Keratinocyte (primary cell): ENCODE results near the gene RTP1. TPM values are rescaled to one million over a fixed set of nuclear protein-coding genes. Genes with fewer than 3 reads are reported as not detected.

ENCODE experiments used
- DNase-seq: peaks from one replicate; pipeline ENCODE4 v3.0.0-alpha.2; 2011; ENCODE audit warnings: low read depth, missing footprints, low spot score
- FAIRE-seq: peaks from 2 replicates; lab custom pipeline; 2011; peaks lifted over from hg19 to GRCh38; lab: Jason Lieb, UNC
- H2AFZ ChIP-seq: 2 replicates; pipeline ENCODE4 v1.6.0; 2012; ENCODE audit warnings: low read length, control low read depth, inconsistent platforms; ENCODE audit not compliant: control insufficient read depth
- H3K27ac ChIP-seq: 2 replicates; pipeline ENCODE4 v1.5.1; 2011; ENCODE audit warnings: low read length; ENCODE audit not compliant: control insufficient read depth, insufficient read depth
- H3K27me3 ChIP-seq: 3 replicates; pipeline ENCODE4 v1.6.0; 2011; ENCODE audit warnings: low read length; ENCODE audit not compliant: control insufficient read depth, insufficient read depth; ENCODE audit errors: extremely low read depth
- H3K36me3 ChIP-seq, 2 experiments: 2 replicates in 1 of 2; 3 replicates in 1 of 2; pipeline ENCODE4 v1.5.1; 2011; ENCODE audit warnings: low read length in 2 of 2, mild to moderate bottlenecking in 1 of 2; ENCODE audit not compliant: control insufficient read depth in 2 of 2, insufficient read depth in 2 of 2; ENCODE audit errors: extremely low read depth in 1 of 2
- H3K4me1 ChIP-seq: 3 replicates; pipeline ENCODE4 v1.5.1; 2011; ENCODE audit warnings: low read length; ENCODE audit not compliant: control insufficient read depth, insufficient read depth; ENCODE audit errors: extremely low read depth
- H3K4me2 ChIP-seq: 3 replicates; pipeline ENCODE4 v1.6.0; 2011; ENCODE audit warnings: low read depth, low read length; ENCODE audit not compliant: control insufficient read depth, insufficient read depth; ENCODE audit errors: extremely low read depth
- H3K4me3 ChIP-seq, 3 experiments: fragments of 200-600 bp in 1 of 3; sonication (generic) in 1 of 3; 2 replicates in 2 of 3; 3 replicates in 1 of 3; pipeline ENCODE4 v1.5.1; 2011 to 2016; ENCODE audit warnings: low read length in 3 of 3, mild to moderate bottlenecking in 3 of 3, control low read depth in 2 of 3, inconsistent platforms in 1 of 3, low read depth in 1 of 3, mixed read lengths in 1 of 3, mixed run types in 1 of 3, moderate library complexity in 1 of 3; ENCODE audit not compliant: control insufficient read depth in 2 of 3, insufficient read depth in 2 of 3; ENCODE audit errors: extremely low read depth in 1 of 3
- H3K79me2 ChIP-seq: 2 replicates; pipeline ENCODE4 v1.6.0; 2012; ENCODE audit warnings: low read length; ENCODE audit not compliant: control insufficient read depth, insufficient read depth
- H3K9ac ChIP-seq: 3 replicates; pipeline ENCODE4 v1.6.0; 2011; ENCODE audit warnings: low read length; ENCODE audit not compliant: control insufficient read depth, insufficient read depth; ENCODE audit errors: extremely low read depth
- H3K9me1 ChIP-seq: 3 replicates; pipeline ENCODE4 v1.6.0; 2011; ENCODE audit warnings: low read length; ENCODE audit not compliant: control insufficient read depth, insufficient read depth; ENCODE audit errors: extremely low read depth
- H3K9me3 ChIP-seq: 2 replicates; pipeline ENCODE4 v1.5.1; 2012; ENCODE audit warnings: low read depth, low read length; ENCODE audit not compliant: control insufficient read depth
- H4K20me1 ChIP-seq: 3 replicates; pipeline ENCODE4 v1.6.0; 2011; ENCODE audit warnings: low read length; ENCODE audit not compliant: control insufficient read depth, insufficient read depth; ENCODE audit errors: extremely low read depth
- EZH2 ChIP-seq: IDR thresholded peaks from one replicate; pipeline ENCODE4 v1.6.1; 2012; ENCODE audit warnings: inconsistent platforms, mild to moderate bottlenecking, low read length, moderate library complexity
- dilution Hi-C: fragments of 300-500 bp; cut with MboI; formaldehyde crosslinking; loops from one replicate; pipeline ENCODE4 v1.7.0; 2020; ENCODE audit warnings: low sequenced_read_pairs; ENCODE audit not compliant: extremely low pct_ligation_motif_present
- polyA plus RNA-seq, 5 experiments: library from polyadenylated mRNA; depleted of rRNA in 3 of 5; stranded (reverse) in 3 of 5; stranded (forward) in 1 of 5; unstranded in 1 of 5; fragments of >200 nt; gene quantifications; 1 replicate in 1 of 5; 2 replicates in 3 of 5; 3 replicates in 1 of 5; pipeline versions ENCODE4 v1.2.1 to v1.2.3, GENCODE V29; 2011 to 2012; ENCODE audit warnings: missing spikeins in 2 of 5, low read depth in 1 of 5, low replicate concordance in 1 of 5
- TF ChIP-seq, protein P1 (sequence below), 3 experiments: IDR thresholded peaks in 1 of 3; conservative IDR thresholded peaks in 1 of 3; optimal IDR thresholded peaks in 1 of 3; 2 replicates in 2 of 3; 3 replicates in 1 of 3; pipeline versions ENCODE3 to v1.5.1; 2011; ENCODE audit warnings: low read length in 3 of 3, mild to moderate bottlenecking in 3 of 3, moderate library complexity in 2 of 3, control low read depth in 1 of 3, inconsistent platforms in 1 of 3; ENCODE audit not compliant: insufficient read depth in 2 of 3; ENCODE audit errors: extremely low read depth in 1 of 3

The RTP1 gene
- polyA plus RNA-seq, 1 donor (not counting 4 experiments of a cell fraction or from before 2014, with no cell fraction given), result not detected

GRCh38 chr3:187209491-187209890 lies 12.2 kb downstream of the RTP1 start:
- DNase-seq, result no peak
- Histone ChIP-seq H3K27me3 (no peaks in the 10 kb centered on the region), H3K9ac (no peak overlapping the region), H3K79me2 (no peaks in the 10 kb centered on the region), H3K4me3 (no peak overlapping the region), H3K4me1 (peaks cover 17% of the 10 kb centered on the region), H2AFZ (no peak overlapping the region), H3K27ac (no peak overlapping the region), H3K36me3 (no peaks in the 10 kb centered on the region), H3K9me1 (no peaks in the 10 kb centered on the region), H3K4me2 (no peak overlapping the region), H4K20me1 (no peaks in the 10 kb centered on the region), H3K9me3 (peaks cover 6% of the 10 kb centered on the region)
- TF ChIP-seq, protein P1, sequence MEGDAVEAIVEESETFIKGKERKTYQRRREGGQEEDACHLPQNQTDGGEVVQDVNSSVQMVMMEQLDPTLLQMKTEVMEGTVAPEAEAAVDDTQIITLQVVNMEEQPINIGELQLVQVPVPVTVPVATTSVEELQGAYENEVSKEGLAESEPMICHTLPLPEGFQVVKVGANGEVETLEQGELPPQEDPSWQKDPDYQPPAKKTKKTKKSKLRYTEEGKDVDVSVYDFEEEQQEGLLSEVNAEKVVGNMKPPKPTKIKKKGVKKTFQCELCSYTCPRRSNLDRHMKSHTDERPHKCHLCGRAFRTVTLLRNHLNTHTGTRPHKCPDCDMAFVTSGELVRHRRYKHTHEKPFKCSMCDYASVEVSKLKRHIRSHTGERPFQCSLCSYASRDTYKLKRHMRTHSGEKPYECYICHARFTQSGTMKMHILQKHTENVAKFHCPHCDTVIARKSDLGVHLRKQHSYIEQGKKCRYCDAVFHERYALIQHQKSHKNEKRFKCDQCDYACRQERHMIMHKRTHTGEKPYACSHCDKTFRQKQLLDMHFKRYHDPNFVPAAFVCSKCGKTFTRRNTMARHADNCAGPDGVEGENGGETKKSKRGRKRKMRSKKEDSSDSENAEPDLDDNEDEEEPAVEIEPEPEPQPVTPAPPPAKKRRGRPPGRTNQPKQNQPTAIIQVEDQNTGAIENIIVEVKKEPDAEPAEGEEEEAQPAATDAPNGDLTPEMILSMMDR (optimal IDR thresholded peaks at IDR 0.05 in 1 of 3, IDR thresholded peaks at IDR 0.05 in 1 of 3, conservative IDR thresholded peaks at IDR 0.05 in 1 of 3; ENCODE audit: extremely low read depth in 1 of 3, insufficient read depth in 2 of 3, low read length in 3 of 3), result no peak
- TF ChIP-seq EZH2, result no peak
- FAIRE-seq, result no peak
- dilution Hi-C loops, result no loop called here

- no peaks in the 10 kb centered on the region for H3K27me3 ChIP-seq
- TF ChIP-seq, protein P1 (optimal IDR thresholded peaks at IDR 0.05 in 1 of 3, IDR thresholded peaks at IDR 0.05 in 1 of 3, conservative IDR thresholded peaks at IDR 0.05 in 1 of 3; ENCODE audit: extremely low read depth in 1 of 3, insufficient read depth in 2 of 3, low read length in 3 of 3), result no peak
- no peak for TF ChIP-seq EZH2
- dilution Hi-C loops, result no loop called here
- H3K4me1 ChIP-seq, result peaks cover 17% of the 10 kb centered on the region
- no peak overlapping the region for H3K9ac ChIP-seq
- DNase-seq (no peak), FAIRE-seq (no peak)
- H3K27ac ChIP-seq, result no peak overlapping the region
- H3K4me2 ChIP-seq, result no peak overlapping the region
- no peaks in the 10 kb centered on the region for H3K9me1 ChIP-seq
- no peak overlapping the region for H2AFZ ChIP-seq
- no peaks in the 10 kb centered on the region for H3K79me2 ChIP-seq
- no peaks in the 10 kb centered on the region for H3K36me3 ChIP-seq
- no peak overlapping the region for H3K4me3 ChIP-seq
- H3K9me3 ChIP-seq, result peaks cover 6% of the 10 kb centered on the region
- no peaks in the 10 kb centered on the region for H4K20me1 ChIP-seq
These were observed 12.8 kb downstream of the RTP1 start for GRCh38 chr3:187210091-187210490.
